SKM-1 (cell line): ENCODE results near the gene MRPL49.
"Not testable (repeated sequence)": the region's sequence is repeated elsewhere in the genome, so short reads cannot be mapped to it uniquely, and the experiment has no call there.

Experiments used
- DNase-seq: peaks from one replicate; lab custom pipeline; 2025; ENCODE audit not compliant: unreplicated experiment; lab: John Stamatoyannopoulos, UW

Gene MRPL49

DNA sequence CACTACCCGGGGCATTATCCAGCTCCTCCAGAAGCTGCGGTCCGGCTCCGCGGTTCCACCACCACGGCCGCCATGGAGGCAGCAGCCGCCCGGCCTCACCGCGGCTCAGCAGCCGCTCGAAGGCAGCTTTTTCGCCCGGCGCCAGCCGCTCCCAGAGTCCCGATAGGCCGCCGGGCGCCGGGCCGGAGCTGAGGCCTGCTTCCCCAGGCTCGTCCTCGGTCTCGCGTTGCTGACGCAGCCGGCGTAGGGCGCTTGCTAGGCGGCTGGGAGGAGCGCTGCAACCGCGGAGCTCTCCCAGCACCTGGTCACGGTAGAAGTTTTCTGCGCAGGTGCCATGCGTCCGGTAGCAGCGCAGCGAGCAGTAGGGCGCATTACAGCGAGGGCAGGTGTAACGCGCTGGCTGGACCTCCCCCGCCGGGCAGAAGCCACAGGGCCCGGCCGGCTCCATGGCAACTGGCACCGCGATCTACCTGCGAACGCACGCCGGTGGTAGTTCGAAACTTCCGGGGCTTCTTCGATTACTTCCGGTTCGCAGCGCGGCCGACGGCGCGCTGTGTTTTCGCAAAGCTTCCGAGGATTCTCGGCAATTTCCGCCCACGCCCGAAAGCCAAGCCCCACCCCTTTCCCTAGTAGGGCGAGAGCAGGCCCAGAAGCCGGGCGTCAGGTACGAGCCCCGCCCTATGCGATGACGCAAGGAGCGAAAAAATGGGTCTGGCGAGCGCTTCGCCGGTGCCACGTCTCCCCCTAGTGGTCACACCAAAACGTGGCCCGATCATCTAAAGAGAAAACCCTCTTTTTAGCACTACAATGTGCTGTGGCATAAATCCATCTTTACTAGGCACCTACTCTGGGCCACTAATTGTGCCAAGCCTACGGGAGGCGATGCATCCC is 4.7 kb upstream of the MRPL49 start, which contains the start of gene ZNHIT2:
Gene ZNHIT2, minus strand, starts transcription at position 496 of the 891 bp plus-strand sequence. Its CDS starts 48 bp downstream, at position 448.
- DNase-seq: peak; percentile 92

DNA sequence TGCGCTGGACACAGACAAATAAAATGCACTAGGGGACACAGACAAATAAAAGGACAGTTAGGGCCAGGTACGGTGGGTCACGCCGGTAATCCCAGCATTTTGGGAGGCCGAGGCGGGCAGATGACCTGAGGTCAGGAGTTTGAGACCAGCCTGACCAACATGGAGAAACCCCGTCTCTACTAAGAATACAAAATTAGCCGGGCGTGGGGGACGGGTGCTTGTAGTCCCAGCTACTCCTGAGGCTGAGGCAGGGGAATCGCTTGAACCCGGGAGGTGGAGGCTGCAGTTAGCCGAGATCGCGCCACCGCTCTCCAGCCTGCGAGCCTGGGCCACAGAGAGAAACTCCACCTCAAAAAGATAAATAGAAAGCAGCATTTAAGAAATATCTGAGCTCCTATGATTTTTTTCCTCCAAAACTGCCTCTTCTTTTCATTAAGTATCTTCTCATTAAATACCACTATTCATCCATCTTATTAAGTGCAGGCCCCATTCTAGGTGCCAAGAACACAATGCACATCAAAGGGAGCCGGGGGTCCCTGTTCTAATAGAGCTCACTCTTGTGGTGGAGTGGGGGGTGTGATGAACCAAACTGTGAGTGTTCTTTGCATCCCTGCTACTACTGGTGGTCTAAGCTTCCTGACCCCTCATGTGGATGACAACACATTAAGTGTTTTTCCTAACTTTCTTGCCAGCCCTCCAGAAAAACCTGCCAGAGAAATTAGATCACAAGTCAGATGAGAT is 3.9 kb upstream of the MRPL49 start:
- no peak for DNase-seq

DNA sequence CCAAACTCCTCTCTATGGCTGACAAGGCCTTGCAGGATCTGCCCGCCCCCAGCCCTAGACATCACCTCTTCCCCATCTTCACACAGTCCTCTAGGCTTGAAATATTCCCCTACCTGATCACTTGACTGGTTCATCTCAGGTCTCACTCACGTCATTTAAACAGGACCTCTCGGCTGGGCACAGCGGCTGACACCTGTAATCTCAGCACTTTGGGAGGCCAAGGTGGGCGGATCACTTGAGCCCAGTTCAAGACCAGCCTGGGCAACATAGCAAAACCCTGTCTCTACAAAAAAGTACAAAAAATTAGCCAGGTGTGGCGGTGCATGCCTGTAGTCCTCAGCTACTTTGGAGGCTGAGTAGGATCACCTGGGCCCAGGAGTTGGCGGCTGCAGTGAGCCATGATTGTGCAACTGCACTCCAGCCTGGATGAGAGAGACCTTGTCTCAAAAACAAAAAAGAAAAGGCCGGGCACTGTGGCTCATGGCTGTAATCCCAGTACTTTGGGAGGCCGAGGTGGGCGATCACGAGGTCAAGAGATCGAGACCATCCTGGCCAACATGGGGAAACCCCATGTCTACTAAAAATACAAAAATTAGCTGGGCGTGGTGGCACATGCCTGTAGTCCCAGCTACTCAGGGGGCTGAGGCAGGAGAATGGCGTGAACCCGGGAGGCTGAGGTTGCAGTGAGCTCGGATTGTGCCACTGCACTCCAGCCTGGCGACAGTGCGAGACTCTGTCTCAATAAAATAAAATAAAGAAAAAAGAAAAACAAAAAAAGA is 3.0 kb upstream of the MRPL49 start:
- DNase-seq: not testable (repeated sequence)

DNA sequence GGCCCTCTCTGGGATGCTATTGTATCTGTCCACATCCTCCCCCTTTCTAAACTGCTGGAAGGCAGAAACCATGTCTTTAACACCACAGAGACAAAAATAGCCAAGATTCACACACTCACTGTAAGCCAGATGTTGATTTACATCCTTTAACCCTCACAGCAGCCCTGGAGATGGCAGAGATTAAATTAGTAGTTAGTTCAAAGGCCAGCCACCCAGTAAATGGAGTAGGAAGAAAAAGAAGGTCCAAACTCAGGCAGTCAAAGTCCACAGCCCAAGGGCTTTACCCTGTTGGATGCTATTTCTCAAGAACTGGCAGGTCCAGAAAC is 2.5 kb upstream of the MRPL49 start:
- no peak for DNase-seq

DNA sequence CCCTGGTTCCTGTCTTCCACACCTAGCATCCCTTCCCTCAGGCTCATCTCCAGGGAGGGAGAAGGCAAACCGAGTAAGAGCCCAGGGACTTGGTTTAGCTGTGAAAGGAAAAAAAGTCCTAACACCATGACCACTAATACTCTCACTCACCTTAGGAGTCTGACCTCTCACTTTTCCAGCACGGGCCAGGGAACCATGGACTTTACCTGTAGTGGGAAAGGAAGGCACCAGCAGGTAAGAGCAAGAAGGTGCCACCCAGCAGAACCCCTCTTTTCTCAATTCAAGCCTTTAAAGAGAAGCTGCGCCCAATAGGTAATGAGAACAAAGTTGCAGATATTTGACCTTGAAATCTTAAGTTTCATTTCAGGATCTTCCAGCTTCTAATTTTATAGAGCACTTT is 1.3 kb upstream of the MRPL49 start:
- DNase-seq: no peak

DNA sequence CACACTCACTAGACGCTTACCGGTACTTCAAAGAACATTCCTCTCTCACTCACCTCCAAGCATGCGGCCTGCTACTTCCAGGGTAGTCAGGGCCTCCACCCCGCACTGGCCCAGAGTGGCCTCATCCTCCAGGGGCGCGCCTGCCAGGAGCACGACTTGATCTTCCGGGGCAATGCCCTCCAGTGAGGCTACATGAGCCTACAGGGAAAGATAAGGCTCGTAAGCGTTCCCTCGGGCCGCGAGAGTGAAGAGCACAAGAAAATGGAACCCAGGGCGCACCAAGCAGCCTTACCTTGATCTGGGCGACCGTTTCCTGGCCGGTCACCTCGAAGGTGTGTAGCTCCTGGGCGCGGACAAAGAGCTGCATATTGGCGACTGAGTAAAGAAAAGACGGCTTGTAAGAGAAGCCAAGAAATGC is 665 bp upstream of the MRPL49 start:
- no peak for DNase-seq

DNA sequence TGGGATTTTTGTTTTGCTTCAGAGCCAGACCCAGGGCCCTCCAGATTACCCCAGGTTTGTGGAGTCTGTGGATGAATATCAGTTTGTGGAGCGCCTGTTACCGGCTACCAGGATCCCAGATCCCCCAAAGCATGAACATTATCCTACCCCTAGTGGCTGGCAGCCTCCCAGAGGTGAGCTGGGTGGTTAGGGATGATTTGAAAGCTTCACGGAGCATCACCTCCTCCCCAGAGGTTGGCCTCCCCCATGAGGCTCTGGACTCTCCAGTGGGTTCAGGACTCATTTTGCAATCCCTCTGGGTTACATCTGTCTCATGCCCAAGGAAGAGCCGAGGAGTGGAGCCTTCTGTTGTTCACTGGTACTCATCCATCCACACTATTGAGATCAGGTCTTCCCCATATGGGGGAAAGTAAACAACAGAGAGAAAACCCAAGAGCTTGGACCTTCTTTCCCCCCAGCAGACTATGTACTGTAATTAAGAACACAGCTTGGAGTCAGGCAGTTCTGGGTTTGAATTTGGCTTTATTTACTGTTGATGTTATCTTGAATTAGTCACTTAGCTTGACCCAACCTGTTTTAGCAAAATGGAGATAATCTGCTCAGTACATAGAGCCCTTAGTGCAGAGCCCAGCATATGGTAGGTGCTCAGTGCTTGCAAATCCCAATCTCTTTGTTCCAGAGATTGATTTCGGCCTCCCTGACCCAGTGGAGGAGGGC is 2.5 kb downstream of the MRPL49 start:
- DNase-seq: no peak

DNA sequence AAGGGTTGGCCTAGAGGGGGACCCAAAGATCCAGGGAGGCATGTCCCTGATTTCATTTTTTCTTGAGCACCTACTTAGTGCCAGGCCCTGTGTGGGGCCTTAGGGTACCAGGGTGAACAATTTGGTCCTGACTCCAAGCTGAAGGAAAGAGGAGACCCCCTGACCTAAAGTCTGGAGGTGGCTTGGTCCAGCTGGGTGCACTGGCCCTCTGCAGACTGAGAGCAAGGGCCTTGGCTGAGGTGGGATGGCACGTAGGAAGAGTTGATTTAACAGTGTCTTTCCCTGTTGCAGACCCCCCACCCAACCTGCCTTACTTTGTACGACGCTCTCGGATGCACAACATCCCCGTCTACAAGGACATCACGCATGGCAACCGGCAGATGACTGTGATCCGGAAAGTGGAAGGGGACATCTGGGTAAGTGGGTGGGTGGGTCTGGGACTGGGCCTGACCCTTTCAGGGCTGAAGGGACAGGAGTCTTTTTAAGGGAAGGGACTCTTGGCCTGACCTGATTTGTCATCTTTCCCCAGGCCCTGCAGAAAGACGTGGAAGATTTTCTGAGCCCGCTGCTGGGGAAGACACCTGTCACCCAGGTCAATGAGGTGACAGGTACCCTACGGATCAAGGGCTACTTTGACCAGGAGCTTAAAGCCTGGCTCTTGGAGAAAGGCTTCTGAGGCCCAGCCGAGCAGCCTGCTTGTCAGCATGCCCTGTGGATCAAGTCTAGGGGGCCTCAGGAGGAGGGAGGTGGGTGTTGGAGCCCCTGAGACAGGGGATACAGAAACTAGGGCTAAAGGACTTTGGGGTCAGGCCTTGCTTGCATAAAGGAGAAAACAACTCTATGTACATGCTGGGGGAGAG is 3.3 kb downstream of the MRPL49 start:
- DNase-seq: no peak

DNA sequence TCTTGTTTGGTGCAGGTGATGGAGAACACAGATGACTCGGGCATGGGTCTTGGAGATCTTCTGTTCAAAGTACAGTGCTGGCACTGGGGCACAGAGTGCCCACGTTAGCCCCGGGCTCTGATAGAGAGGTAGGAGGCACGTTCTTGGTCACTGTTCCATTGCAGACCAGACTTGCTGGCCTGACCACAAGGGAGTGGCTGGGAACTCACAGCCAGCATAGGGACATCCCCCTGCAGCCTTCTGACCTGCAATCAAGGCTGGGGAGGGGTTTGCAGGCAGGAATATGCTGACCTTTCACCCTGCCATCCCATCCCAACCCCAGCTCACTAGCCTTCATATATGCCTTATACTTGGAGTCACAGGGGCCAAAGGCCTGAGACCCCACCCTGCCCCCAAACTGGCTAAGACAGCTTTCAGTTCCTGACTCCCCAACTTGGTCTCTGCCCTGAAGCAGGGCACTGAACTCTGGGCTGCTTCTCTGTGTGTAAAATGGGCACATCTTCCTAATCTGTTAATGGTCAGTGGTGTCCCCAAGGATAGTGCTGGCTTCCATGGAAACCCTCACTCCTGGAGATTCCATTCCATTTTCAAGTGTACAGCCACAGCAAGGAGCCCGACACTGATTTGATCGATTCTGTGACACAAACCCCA is 4.6 kb downstream of the MRPL49 start:
- DNase-seq: no peak

DNA sequence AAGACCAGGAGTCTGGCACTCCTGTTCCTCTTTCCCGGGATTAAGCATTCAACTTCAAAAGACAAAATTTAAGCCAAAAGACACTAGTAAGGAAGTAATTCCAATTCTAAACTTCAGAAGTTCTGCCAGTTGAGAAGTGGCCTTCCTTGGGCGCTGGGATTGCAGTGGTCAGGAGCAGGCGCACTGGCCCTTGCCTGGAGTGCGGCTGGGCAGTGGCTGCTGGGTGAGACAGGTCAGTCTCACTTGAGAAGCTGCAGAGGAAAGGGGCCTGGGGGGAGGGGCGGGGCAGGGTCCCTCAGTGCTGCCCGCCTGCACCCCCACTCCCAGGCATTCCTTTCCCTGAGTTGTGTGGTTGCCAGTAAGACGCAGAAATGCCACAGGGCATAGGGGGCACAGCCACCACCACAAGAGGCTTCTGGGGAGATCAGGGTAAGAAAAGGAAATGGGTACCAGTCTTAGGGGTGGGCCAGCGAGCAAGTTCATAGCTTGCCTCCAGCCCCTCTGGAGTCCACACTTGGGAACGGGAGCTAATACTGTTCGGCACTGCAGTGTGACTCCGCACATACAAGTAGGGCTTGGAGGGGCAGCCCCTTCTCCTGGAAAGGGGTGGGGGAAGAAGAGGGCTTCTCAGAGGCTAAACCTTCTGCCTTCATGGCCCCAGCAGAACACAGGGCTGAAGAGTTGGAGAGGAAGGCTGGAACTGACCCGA is 5.5 kb downstream of the MRPL49 start:
- no peak for DNase-seq

DNA sequence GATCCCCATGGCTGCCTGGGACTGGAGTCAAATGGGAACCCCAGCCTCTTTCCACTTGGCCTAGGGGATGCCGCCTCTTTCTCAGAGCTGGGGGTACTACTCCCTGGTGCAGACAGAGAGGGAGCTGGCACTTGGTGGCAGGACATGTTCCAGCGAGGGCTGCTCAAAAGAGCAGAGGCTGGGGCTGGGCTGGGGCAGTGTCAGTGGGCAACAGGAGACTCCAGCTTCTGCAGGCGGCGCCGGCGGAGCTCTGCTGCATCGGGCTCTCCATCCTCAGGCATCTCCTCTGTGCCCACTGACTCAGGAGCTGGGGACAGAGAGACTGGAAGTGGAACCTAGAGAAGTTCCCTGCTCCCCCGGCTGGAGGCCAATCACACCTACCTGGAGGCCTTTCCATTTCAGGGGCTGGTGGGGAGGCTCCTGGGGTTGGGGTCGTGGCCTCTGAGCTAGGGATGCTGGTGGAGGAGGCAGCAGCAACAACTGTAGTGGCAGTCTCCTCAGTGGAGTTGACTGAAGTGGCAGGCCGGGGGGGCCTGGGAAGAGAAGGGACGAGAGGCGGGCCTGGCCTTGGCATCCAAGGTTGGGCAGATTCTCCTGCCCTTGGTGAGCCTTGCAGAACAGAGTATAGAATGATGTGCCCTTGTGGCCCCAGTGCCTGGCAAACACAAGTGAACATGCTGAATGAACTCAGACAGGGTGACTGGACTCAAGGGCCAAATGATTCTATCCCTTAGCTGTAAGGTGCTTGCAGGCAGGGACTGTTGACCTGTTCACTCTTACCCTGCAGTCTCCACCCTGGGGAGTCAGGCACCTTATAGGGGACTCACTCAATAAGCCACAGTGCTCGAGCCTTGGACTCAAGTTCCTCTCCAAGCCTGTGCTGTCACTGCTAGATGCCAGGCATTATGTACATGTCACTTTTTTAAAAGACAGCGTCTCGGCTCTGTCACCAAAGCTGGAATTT is 6.3 kb downstream of the MRPL49 start:
- DNase-seq: no peak

DNA sequence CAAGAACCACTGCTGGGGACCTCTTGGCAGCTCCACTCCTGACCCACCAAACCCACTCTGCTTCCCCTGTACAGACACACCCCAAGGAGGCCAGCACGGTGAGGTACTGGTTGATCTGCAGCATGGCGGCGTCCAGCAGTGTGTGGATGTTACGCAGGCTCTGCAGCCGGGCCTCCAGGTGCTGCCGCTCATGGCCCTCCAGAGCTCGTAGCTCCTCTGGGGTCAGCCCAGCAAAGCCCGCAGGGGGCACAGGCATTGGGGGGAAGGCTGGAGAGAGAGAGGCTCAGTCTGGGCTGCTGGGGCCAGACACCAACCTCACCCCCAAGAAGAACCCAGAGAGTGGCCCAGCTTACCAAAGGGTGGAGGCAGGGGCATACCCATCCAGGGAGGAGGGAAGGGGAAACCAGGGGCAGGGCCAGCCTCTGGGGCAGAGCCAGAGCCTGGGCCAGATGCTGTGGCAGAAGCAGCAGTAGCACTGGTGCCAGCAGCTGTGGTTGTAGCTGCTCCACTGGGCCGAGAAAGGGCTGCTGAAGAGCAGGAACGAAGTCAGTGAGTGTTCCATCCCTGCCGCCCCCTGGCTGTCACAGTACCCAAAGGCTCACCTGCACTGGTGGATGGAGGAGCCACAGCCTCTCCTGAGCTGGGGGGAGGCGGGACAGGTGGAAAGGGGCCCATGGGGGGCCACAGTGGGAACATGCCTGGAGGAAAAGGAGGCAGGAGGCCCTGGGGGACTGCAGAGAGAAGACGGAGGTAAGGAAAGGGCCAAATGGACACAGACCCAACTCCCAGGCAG is 7.7 kb downstream of the MRPL49 start:
- DNase-seq: no peak

DNA sequence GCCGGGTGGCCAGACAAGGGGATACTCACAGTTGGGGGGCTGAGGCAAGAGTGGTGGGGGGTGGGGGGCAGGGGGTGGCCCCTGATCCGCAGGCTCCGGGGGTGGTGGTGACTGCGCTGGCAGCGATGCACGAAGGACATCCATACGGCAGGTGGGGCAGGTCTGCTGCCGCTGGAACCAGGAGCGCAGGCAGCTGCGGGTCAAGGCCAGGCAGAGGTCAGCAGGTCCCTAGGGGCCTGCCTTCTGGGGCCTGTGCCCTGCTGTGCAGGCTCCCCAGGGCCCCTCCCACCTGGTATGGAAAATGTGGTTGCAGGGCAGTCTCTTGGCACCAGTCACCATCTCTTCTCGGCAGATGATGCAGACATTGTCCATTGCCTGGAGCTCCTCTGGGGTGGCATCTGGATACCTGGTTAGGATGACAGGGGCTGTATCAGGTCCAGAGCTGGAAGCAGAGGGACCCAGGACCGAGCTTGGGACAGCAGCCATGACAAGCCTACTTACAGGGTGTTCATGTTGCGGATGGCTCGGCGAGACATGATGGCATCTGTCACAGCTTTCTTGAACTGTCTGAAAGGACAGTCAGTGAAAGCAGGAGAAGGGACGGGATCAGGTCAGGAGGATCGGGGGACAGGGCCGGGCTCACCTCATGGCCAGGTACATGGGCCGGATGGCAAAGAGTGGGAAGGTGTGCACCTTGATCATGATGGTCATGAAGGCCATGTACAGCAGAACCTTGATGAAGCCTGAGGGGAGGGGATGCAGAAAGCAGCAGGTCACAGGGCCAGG is 8.7 kb downstream of the MRPL49 start:
- no peak for DNase-seq

DNA sequence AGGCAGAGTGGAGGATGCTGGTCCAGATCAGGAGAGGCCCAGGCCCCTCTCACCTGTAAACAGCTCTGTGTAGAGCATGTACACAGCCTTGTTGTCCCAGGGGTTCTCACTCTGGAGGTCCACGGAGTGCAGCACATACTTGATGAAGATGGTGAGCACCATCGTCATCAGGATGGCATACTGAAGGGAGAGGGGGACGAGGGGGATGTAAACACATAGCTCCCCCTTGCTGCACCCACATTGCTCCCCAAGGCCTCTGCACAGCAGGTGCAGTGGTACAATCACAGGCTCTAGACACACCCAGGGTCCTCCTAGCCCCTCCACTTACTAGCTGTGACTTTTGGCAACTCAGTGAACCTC is 9.3 kb downstream of the MRPL49 start:
- DNase-seq: no peak

DNA sequence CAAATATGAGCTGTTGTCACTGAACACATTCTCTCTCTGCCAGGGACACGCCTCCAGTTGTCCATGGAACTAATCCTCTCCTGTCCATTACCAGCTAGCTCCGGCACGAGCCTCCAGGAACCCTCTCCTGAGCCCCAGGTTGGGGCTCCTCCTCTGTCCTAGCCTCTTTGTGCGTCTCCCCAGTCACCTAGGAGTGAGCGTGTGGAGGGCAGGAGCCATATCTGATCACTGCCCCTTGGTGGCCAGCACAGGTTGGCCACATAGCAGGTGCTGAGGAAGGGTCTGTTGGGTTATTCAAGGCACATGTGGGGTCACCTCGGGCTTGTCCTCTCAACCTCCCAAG is 9.7 kb downstream of the MRPL49 start:
- no peak for DNase-seq

DNA sequence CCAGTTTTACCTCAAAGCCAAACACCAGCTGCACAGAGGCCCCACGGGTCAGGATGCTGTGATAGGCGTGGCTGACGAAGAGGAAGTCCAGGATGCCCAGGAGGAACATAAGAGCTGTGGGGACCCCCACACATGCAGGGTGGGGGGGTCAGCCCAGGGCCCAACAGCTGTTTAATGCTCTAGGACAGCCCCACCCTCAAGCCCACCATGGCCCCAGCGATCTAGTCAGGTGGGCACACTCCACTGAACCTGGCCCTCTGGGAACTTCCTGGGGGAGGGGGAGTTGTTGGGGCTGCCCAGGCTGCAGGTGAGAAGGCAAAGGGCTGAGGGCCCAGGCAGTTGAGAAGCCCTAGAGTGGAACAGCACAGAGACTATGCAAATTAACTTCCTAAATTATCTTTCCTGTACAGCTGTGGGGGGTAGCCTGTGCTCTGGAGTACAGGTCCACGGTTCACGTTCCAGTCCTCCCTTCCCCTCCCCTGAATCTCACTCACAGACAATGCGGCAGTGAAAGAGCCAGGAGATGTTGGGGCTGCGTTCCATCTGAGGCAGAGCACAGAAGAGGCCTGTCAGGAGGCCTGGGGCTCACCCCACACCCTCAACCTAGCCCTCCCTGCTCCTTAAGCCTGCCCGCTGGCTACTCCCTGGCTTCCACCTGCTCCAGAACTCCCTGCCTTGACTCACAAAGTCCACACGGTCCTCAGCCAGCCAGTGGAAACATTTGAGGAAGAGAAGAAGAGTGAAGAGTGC is 10.3 kb downstream of the MRPL49 start:
- DNase-seq: no peak
